Osteocyte (in vitro differentiated cells): ENCODE measurements around the gene COG6. TPM values are rescaled to one million over a fixed set of nuclear protein-coding genes. Genes with fewer than 3 reads are reported as not detected.

Experiments
- DNase-seq: peaks from one replicate; pipeline ENCODE4 v3.0.0; 2021; ENCODE audit warnings: mixed read lengths; ENCODE audit not compliant: unreplicated experiment; ENCODE audit errors: extremely low spot score
- H3K27ac Mint-ChIP-seq: one replicate; pipeline ENCODE4 v1.8.0; 2021; ENCODE audit warnings: mild to moderate bottlenecking, mixed read lengths; ENCODE audit not compliant: unreplicated experiment
- H3K27me3 Mint-ChIP-seq: one replicate; pipeline ENCODE4 v1.8.0; 2021; ENCODE audit warnings: mixed read lengths; ENCODE audit not compliant: unreplicated experiment
- H3K36me3 Mint-ChIP-seq: one replicate; pipeline ENCODE4 v1.8.0; 2021; ENCODE audit warnings: mixed read lengths; ENCODE audit not compliant: unreplicated experiment
- H3K4me1 Mint-ChIP-seq: one replicate; pipeline ENCODE4 v1.8.0; 2021; ENCODE audit warnings: mixed read lengths; ENCODE audit not compliant: unreplicated experiment
- H3K4me3 Mint-ChIP-seq: one replicate; pipeline ENCODE4 v1.8.0; 2021; ENCODE audit warnings: mild to moderate bottlenecking, moderate library complexity, mixed read lengths; ENCODE audit not compliant: unreplicated experiment
- H3K9me3 Mint-ChIP-seq: one replicate; pipeline ENCODE4 v1.8.0; 2021; ENCODE audit warnings: mixed read lengths; ENCODE audit not compliant: unreplicated experiment
- total RNA-seq: library from RNA; stranded (reverse); gene quantifications from 2 replicates; pipeline ENCODE4 v1.2.1, GENCODE V29; 2021
- TF ChIP-seq, protein P1 (sequence below): fragments of 200-600 bp; sonication (generic); IDR thresholded peaks from 2 replicates; pipeline ENCODE4 v1.5.0; 2021; ENCODE audit warnings: antibody characterized with exemption, mild to moderate bottlenecking, moderate library complexity

The COG6 gene
- total RNA-seq, 1 donor from 2014 or later = 38.7 TPM

DNA sequence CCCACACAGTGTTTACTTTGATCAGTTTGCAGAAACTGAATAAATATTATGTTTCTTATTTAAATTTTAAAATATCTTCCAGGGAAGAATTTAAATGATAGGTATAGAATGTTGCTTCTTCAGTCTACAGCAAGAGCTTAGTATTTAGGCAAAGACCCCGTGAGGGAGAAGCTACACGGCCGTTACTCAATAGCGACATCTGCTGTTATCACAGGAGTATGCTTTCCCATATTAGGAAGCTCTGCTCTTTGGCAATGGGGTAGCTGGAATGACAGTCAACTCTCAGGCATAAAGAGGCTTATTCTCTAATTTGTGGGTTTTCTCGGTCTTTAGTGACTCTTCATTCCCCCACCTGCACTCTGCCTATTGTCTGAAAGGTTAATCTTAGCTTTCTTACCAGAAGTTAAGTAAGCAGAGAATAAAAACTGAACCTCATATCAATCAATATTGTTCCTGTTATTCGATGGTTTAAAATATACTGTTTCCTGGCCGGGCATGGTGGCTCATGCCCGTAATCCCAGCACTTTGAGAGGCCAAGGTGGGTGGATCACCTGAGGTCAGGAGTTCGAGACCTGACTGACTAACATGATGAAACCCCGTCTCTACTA is 39.3 kb upstream of the COG6 start:
- DNase-seq = no peak
- H3K27ac Mint-ChIP-seq = no peak overlapping the region
- no peaks in the 10 kb centered on the region for H3K9me3 Mint-ChIP-seq
- peaks cover 3% of the 10 kb centered on the region for H3K27me3 Mint-ChIP-seq
- H3K4me1 Mint-ChIP-seq = peaks cover 5% of the 10 kb centered on the region
- H3K36me3 Mint-ChIP-seq = no peaks in the 10 kb centered on the region
- H3K4me3 Mint-ChIP-seq = no peak overlapping the region
- TF ChIP-seq, protein P1, sequence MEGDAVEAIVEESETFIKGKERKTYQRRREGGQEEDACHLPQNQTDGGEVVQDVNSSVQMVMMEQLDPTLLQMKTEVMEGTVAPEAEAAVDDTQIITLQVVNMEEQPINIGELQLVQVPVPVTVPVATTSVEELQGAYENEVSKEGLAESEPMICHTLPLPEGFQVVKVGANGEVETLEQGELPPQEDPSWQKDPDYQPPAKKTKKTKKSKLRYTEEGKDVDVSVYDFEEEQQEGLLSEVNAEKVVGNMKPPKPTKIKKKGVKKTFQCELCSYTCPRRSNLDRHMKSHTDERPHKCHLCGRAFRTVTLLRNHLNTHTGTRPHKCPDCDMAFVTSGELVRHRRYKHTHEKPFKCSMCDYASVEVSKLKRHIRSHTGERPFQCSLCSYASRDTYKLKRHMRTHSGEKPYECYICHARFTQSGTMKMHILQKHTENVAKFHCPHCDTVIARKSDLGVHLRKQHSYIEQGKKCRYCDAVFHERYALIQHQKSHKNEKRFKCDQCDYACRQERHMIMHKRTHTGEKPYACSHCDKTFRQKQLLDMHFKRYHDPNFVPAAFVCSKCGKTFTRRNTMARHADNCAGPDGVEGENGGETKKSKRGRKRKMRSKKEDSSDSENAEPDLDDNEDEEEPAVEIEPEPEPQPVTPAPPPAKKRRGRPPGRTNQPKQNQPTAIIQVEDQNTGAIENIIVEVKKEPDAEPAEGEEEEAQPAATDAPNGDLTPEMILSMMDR = peak; percentile 93

GRCh38 chr13:39618561-39618960 is 36.9 kb upstream of the COG6 start:
- TF ChIP-seq, protein P1 = no peak
- Mint-ChIP-seq H3K4me3 (no peak overlapping the region), H3K27ac (no peak overlapping the region), H3K4me1 (peaks cover 5% of the 10 kb centered on the region), H3K27me3 (peaks cover 16% of the 10 kb centered on the region), H3K36me3 (no peaks in the 10 kb centered on the region), H3K9me3 (no peaks in the 10 kb centered on the region)
- DNase-seq = no peak

- DNase-seq = no peak
- TF ChIP-seq, protein P1 = no peak
- Mint-ChIP-seq H3K36me3 (no peaks in the 10 kb centered on the region), H3K27me3 (peaks cover 17% of the 10 kb centered on the region), H3K4me3 (no peak overlapping the region), H3K9me3 (no peaks in the 10 kb centered on the region), H3K4me1 (peaks cover 1% of the 10 kb centered on the region), H3K27ac (no peak overlapping the region)
Observed at GRCh38 chr13:39623466-39623865, 32.0 kb upstream of the COG6 start.

GRCh38 chr13:39631307-39631706 is 24.2 kb upstream of the COG6 start:
- peaks cover 10% of the 10 kb centered on the region for H3K9me3 Mint-ChIP-seq
- no peak overlapping the region for H3K4me3 Mint-ChIP-seq
- peaks cover 42% of the 10 kb centered on the region for H3K27me3 Mint-ChIP-seq
- H3K36me3 Mint-ChIP-seq = peaks cover 5% of the 10 kb centered on the region
- TF ChIP-seq, protein P1 = no peak
- no peak for DNase-seq
- no peaks in the 10 kb centered on the region for H3K4me1 Mint-ChIP-seq
- H3K27ac Mint-ChIP-seq = no peak overlapping the region

DNA sequence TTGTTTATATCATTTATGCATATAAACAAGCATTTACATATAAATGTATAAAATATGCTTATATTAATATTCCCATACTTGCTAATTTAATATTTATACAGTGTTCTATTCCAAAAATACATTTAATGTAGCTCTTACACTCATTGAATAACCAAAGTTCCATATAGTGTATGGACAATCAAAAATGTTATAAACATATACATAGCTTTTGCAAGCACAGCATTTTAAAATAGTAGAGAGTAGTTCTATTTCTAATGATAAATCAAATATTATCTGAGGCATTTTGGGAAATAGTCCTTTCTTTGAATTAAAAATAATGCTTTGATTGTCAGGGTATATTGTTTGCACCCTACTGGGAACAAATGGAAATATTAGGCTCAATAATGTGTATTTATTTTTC is 22.5 kb upstream of the COG6 start:
- DNase-seq = no peak
- H3K27me3 Mint-ChIP-seq = peaks cover 50% of the 10 kb centered on the region

More for the DNA sequence above, 22.5 kb upstream of the COG6 start:
- H3K27ac Mint-ChIP-seq = no peak overlapping the region
- peaks cover 10% of the 10 kb centered on the region for H3K9me3 Mint-ChIP-seq
- H3K36me3 Mint-ChIP-seq = peaks cover 5% of the 10 kb centered on the region
- TF ChIP-seq, protein P1 = no peak
- no peaks in the 10 kb centered on the region for H3K4me1 Mint-ChIP-seq
- no peak overlapping the region for H3K4me3 Mint-ChIP-seq
